ENCODE data around the gene KRT86. TPM values are rescaled to one million over a fixed set of nuclear protein-coding genes. Genes with fewer than 3 reads are reported as not detected.
"Not testable (repeated sequence)": the region's sequence is repeated elsewhere in the genome, so short reads cannot be mapped to it uniquely, and the experiment has no call there.

KRT86 gene
- total RNA-seq, 2 experiments from 2014 or later, result 0.10 to 0.12 TPM

DNA sequence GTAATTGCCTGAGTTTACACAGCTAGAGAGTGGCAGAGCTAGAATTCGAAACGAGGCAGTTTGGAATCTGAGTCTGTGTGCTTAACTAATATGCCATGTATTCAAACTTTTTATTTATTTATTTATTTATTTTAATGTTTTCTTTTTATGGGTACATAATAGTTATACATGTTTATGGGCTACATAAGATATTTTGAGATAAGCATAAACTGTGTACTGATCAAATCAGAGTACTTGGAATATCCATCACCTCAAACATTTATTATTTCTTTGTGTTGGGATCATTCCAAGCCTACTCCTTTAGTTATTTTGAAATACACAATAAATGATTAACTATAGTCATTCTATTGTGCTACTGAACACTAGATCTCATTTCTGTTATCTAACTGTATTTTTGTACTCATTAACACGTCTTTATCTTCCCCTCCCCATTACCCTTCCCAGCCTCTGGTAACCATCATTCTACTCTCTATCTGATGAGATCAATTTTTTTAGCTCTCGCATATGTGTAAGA, 24.3 kb downstream of the KRT86 start:
- H3K36me3 Mint-ChIP-seq, result no peaks in the 10 kb centered on the region
- no peaks in the 10 kb centered on the region for H3K4me1 Mint-ChIP-seq (ENCODE audit: low read depth)
- no peak for DNase-seq
- peaks cover 16% of the 10 kb centered on the region for H3K27me3 Mint-ChIP-seq
- no peak overlapping the region for H3K4me3 Mint-ChIP-seq
- CTCF ChIA-PET, result interaction anchor here (0.5 kb wide), 1 partner anchor 178 kb away, joined by 3 read pairs; no protein-coding TSS in a partner anchor
- no peaks in the 10 kb centered on the region for H3K9me3 Mint-ChIP-seq
- H3K27ac Mint-ChIP-seq, result no peak overlapping the region
- intact Hi-C loops (cut with micrococcal nuclease), result no loop called here
- POLR2A ChIA-PET, result no interaction called here

GRCh38 chr12:52300796-52301691, 26.6 kb downstream of the KRT86 start:
- DNase-seq, result no peak
- H3K4me3 Mint-ChIP-seq, result no peak overlapping the region
- ChIA-PET CTCF (no interaction called here), POLR2A (no interaction called here)
- H3K27me3 Mint-ChIP-seq, result peaks cover 16% of the 10 kb centered on the region
- no peaks in the 10 kb centered on the region for H3K9me3 Mint-ChIP-seq
- intact Hi-C loops (cut with micrococcal nuclease), result no loop called here
- peaks cover 11% of the 10 kb centered on the region for H3K4me1 Mint-ChIP-seq (ENCODE audit: low read depth)
- H3K27ac Mint-ChIP-seq, result no peak overlapping the region
- no peaks in the 10 kb centered on the region for H3K36me3 Mint-ChIP-seq

- intact Hi-C loops (cut with micrococcal nuclease); CTCF ChIA-PET; H3K27ac Mint-ChIP-seq; POLR2A ChIA-PET; H3K9me3 Mint-ChIP-seq; H3K36me3 Mint-ChIP-seq; DNase-seq; H3K4me3 Mint-ChIP-seq: not testable (repeated sequence)
- H3K4me1 Mint-ChIP-seq (ENCODE audit: low read depth), result peaks cover 11% of the 10 kb centered on the region
- H3K27me3 Mint-ChIP-seq, result peaks cover 20% of the 10 kb centered on the region
These were observed 27.3 kb downstream of the KRT86 start for GRCh38 chr12:52301721-52302120.

- H3K9me3 Mint-ChIP-seq; POLR2A ChIA-PET; intact Hi-C loops (cut with micrococcal nuclease); H3K36me3 Mint-ChIP-seq; DNase-seq; CTCF ChIA-PET; H3K27ac Mint-ChIP-seq; H3K4me3 Mint-ChIP-seq: not testable (repeated sequence)
- H3K4me1 Mint-ChIP-seq (ENCODE audit: low read depth), result peaks cover 11% of the 10 kb centered on the region
- peaks cover 23% of the 10 kb centered on the region for H3K27me3 Mint-ChIP-seq
These were observed 27.9 kb downstream of the KRT86 start for GRCh38 chr12:52302242-52302914.

DNA sequence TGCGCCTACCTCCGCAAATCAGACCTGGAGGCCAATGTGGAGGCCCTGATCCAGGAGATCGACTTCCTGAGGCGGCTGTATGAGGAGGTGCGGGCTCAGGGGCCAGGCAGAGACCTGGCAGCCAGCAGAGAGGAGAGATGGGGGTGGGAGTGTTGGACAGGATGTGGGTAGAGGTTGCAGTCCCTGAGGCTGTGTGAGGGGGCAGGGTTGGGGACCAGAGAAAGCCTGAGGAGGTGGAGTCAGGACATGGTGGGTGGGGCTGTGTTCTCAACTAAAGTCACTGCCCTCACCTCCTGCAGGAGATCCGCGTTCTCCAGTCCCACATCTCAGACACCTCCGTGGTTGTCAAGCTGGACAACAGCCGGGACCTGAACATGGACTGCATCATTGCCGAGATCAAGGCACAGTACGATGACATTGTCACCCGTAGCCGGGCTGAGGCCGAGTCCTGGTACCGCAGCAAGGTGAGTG, 30.5 kb downstream of the KRT86 start:
- H3K4me3 Mint-ChIP-seq; H3K9me3 Mint-ChIP-seq; H3K36me3 Mint-ChIP-seq; CTCF ChIA-PET; intact Hi-C loops (cut with micrococcal nuclease); H3K27ac Mint-ChIP-seq: not testable (repeated sequence)
- POLR2A ChIA-PET, result interaction anchor here (0.5 kb wide), 1 partner anchor 22 kb away, joined by 3 read pairs; no protein-coding TSS in a partner anchor
- DNase-seq, result peak; percentile 32
- Mint-ChIP-seq H3K4me1 (ENCODE audit: low read depth) (peaks cover 16% of the 10 kb centered on the region), H3K27me3 (peaks cover 37% of the 10 kb centered on the region)

DNA sequence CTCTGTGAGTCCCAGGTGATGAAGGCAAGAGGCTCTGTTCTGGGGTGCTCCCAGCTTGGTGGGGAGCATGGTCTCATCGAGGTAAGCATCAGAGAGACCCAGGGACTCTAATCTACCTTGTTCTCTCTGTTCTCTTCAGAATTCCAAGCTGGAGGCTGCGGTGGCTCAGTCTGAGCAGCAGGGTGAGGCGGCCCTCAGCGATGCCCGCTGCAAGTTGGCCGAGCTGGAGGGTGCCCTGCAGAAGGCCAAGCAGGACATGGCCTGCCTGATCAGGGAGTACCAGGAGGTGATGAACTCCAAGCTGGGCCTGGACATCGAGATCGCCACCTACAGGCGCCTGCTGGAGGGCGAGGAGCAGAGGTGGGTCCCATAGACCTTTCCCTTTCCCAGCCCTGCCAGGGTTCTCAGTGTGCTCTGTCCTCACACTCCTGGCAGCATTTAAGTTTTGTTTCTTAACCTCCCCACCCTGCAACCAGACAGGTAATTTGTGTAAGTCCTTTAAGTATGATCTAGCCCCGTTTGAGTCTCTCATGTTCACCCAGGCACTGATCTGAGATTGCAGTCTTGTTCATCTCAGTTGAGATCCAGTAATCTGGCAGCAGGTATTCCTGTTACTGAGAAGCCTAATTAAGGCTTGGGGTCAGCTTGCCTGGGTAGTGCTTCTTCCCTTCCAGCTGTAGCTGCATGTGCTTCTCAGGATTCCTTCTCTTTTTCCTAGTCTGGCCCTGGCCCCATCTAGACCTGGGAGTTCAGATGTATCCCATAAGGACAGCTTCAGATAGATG, 31.7 kb downstream of the KRT86 start:
- peaks cover 42% of the 10 kb centered on the region for H3K27me3 Mint-ChIP-seq

DNA sequence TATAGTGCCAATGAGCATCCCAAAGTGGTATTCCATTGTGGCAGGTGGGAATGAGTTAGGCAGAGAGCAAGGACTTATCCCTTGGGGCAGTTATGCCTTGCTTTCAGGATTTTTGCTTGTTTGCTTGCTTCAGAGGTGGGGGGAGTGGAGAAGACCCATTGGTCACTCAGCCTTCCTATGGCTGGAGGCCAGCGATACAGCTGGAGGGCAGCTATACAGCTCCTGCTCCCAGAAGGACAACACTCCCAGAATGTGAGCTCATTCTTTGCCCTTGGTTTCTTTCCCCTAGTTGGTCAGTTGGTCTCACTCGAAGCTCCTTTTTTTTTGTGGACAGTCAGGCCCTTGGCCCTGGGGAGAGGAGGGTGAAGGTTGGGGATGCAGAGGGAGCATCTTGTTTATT, 32.3 kb downstream of the KRT86 start:
- H3K27me3 Mint-ChIP-seq, result peaks cover 46% of the 10 kb centered on the region
- no peak overlapping the region for H3K27ac Mint-ChIP-seq
- no peaks in the 10 kb centered on the region for H3K9me3 Mint-ChIP-seq
- H3K4me3 Mint-ChIP-seq, result no peak overlapping the region
- DNase-seq, result no peak
- ChIA-PET CTCF (interaction anchor here (1.0 to 7.2 kb wide), 8 partner anchors 20 to 145 kb away, joined by 3 to 46 read pairs (median 4); no protein-coding TSS in a partner anchor), POLR2A (no interaction called here)
- no peaks in the 10 kb centered on the region for H3K36me3 Mint-ChIP-seq
- peaks cover 16% of the 10 kb centered on the region for H3K4me1 Mint-ChIP-seq (ENCODE audit: low read depth)
- intact Hi-C loops (cut with micrococcal nuclease), result no loop called here

More for the DNA sequence above, 31.7 kb downstream of the KRT86 start:
- peak; percentile 13 for DNase-seq
- CTCF ChIA-PET, result interaction anchor here (1.0 to 2.0 kb wide), 7 partner anchors 20 to 144 kb away, joined by 3 to 7 read pairs (median 4); no protein-coding TSS in a partner anchor
- Mint-ChIP-seq H3K4me3 (no peak overlapping the region), H3K27ac (no peak overlapping the region), H3K36me3 (no peaks in the 10 kb centered on the region), H3K9me3 (no peaks in the 10 kb centered on the region), H3K4me1 (ENCODE audit: low read depth) (peaks cover 16% of the 10 kb centered on the region)
- POLR2A ChIA-PET, result no interaction called here
- intact Hi-C loops (cut with micrococcal nuclease), result no loop called here

DNA sequence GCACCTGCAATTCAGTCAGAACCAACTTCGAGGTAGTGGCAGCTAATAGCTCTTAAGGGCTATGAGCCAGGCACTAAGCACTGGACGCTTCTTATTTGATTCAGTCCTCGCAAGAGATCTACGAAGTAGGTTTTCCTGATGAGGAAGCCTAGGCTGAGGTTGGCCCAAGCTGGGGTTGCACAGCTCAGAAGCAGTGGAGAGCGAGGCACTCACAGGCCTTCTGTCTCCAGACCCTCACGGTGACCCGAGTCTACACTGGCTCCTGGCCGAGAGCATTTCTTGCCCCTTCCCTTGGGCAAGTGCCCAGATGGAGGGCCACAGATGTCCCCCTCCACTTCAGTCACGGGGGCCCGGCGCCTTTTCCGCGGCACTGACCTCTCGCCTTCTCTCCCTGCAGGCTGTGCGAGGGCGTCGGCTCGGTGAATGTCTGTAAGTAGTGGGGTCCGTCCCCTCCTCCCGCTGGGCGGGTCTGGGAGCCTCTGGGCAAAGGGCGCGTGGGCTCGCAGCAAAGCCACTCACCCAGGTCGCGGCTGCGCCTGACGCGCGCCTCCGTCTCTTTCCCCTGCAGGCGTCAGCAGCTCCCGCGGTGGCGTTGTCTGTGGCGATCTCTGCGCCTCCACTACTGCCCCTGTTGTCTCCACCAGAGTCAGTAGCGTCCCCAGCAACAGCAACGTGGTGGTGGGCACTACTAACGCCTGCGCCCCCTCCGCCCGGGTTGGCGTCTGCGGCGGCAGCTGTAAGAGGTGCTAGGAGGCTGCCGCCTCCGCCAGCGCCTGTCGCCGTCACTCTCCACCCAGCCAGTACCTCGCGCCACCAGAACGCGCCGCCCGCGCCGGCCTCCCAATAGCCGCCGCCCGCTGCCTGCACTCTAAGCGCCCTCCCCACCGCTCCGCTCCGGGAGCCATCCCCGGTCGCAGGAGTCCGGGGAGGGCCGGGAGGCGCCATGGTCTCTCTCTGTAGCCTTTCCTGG, 33.7 kb downstream of the KRT86 start:
- ChIA-PET POLR2A (no interaction called here), CTCF (interaction anchor here (0.6 to 7.2 kb wide), 9 partner anchors 11 to 151 kb away, joined by 3 to 46 read pairs (median 4); no protein-coding TSS in a partner anchor)
- H3K4me1 Mint-ChIP-seq (ENCODE audit: low read depth), result peaks cover 16% of the 10 kb centered on the region
- DNase-seq, result peak; percentile 62
- no peaks in the 10 kb centered on the region for H3K36me3 Mint-ChIP-seq
- H3K4me3 Mint-ChIP-seq, result peak overlapping the region; percentile 47
- no peak overlapping the region for H3K27ac Mint-ChIP-seq
- no peaks in the 10 kb centered on the region for H3K9me3 Mint-ChIP-seq
- peaks cover 50% of the 10 kb centered on the region for H3K27me3 Mint-ChIP-seq
- intact Hi-C loops (cut with micrococcal nuclease), result no loop called here

DNA sequence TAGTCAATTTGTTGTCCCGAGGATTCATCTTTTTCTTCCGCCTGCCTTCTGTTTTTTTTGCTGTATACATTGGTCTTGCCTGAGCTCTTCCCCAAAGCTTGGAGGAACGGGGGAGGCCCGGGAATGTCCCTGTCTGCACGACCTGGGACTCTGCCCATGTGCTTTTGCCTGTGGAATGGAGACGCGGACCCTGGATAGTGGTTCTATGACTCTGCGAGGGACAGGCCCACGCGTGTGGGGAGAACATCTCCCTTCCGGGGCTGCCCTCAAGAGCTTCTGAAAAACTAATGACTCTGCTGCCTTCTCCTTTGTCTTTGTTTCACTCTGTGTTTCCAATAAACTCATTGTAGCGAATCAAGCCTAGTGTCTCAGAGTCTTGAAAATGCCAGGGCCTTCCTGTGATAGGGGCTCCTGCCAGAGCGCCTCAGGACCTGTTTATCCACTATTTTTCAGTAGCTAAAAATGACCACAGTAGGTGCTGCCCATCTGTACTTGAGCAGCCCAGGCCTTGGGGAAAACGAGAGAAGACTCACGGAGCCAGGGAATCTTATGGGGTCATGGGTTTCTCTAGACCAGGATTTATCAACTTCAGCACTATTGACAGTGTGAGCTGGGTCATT, 34.5 kb downstream of the KRT86 start:
- Mint-ChIP-seq H3K27me3 (peaks cover 56% of the 10 kb centered on the region), H3K9me3 (no peaks in the 10 kb centered on the region)

GRCh38 chr12:52310622-52311284, 36.3 kb downstream of the KRT86 start:
- no peak for DNase-seq
- Mint-ChIP-seq H3K4me1 (ENCODE audit: low read depth) (peaks cover 5% of the 10 kb centered on the region), H3K4me3 (no peak overlapping the region), H3K9me3 (no peaks in the 10 kb centered on the region), H3K27ac (no peak overlapping the region), H3K36me3 (no peaks in the 10 kb centered on the region), H3K27me3 (peaks cover 54% of the 10 kb centered on the region)
- CTCF ChIA-PET, result interaction anchor here (0.8 to 7.2 kb wide), 4 partner anchors 17 to 670 kb away, joined by 3 to 46 read pairs (median 16); no protein-coding TSS in a partner anchor
- intact Hi-C loops (cut with micrococcal nuclease), result no loop called here
- POLR2A ChIA-PET, result no interaction called here

More for the DNA sequence above, 34.5 kb downstream of the KRT86 start:
- peak overlapping the region; percentile 7 for H3K4me3 Mint-ChIP-seq
- ChIA-PET CTCF (interaction anchor here (0.8 to 7.2 kb wide), 5 partner anchors 10 to 151 kb away, joined by 3 to 46 read pairs (median 3); no protein-coding TSS in a partner anchor), POLR2A (no interaction called here)
- DNase-seq, result no peak
- H3K27ac Mint-ChIP-seq, result no peak overlapping the region
- peaks cover 16% of the 10 kb centered on the region for H3K4me1 Mint-ChIP-seq (ENCODE audit: low read depth)
- no peaks in the 10 kb centered on the region for H3K36me3 Mint-ChIP-seq
- intact Hi-C loops (cut with micrococcal nuclease), result no loop called here

All from activated CD4-positive, alpha-beta memory T cell treated with anti-CD3 and anti-CD28 coated beads for 36 hours (primary cell).